NCI-H2196 (cell line): ENCODE results near the gene UCP1.
"Not testable (repeated sequence)": the region's sequence is repeated elsewhere in the genome, so short reads cannot be mapped to it uniquely, and the experiment has no call there.

Experiments
- DNase-seq: peaks from one replicate; lab custom pipeline; 2025; ENCODE audit not compliant: unreplicated experiment; lab: John Stamatoyannopoulos, UW

The UCP1 gene

DNA sequence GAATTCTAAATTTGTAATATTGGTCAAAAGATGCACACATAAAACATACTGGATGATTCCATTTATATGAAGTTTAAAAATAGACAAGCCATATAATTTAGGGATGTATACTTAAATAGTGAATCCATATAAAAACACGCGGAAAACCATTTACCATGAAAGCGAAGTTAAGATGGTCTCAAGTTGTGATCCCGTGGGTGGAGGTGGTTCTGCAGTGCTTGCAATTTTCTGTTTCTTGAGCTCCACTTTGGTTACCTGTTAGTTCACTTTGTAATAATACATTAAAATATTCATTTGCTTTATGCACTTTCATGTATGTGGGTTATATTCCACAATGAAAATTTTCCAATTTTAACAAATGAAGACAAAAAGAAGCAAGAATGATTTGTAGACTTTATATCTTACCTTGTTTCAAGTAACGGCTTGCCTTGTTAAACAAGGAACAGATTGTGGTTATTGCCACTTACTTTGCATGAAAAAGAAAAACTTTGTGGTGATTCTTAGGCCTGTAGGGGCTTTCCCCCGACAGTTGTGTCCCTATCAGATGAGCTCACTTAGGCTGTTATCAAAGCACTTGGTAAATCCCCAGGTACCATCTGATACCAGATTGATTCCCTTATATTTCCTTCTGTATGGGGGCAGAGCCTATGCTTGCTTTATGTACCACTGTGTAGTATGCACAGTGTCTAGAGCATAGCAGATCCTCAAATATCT is 12.2 kb downstream of the UCP1 start:
- DNase-seq, result no peak

DNA sequence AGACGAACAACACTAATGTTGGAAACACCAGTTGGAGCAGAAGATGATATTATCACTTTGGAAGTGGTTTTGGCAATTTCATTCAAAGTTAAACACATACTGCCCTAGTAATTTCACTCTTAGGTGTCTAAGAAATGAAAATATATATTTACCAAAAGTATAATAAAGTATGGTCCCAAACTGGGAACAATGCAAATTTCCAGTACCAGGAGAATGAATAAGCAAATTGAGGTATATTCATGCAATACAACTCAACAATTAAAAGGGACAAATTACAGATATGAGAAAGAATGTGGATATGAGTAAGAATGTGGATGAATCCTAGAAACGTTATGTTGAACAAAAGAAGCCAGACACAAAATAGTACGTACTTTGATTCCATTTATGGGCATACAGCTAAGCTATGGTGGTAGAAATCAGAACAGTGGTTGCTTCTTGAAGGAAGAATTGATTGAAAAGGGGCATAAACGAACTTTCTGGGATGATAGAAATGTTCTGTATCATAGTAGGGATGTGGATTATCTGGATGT is 34.7 kb downstream of the UCP1 start:
- no peak for DNase-seq

DNA sequence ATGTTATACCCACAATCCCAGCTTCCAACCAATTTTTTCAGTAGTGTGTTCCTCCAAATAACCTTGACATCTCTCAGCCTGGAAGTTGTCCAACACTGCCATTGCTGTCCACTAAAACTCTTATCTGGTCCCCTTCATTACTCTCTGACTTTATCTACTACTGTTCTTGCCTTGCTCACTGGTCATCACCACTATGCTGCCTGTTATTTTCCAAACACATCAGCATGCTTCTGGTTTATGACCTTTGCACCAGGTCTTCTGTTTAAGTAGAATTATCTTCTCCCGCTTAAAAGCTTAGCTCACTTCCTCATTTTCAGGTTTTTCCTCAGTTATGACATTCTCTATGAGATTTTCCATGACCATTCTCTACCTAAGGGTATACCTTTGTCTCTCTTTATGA is 39.3 kb downstream of the UCP1 start:
- no peak for DNase-seq

DNA sequence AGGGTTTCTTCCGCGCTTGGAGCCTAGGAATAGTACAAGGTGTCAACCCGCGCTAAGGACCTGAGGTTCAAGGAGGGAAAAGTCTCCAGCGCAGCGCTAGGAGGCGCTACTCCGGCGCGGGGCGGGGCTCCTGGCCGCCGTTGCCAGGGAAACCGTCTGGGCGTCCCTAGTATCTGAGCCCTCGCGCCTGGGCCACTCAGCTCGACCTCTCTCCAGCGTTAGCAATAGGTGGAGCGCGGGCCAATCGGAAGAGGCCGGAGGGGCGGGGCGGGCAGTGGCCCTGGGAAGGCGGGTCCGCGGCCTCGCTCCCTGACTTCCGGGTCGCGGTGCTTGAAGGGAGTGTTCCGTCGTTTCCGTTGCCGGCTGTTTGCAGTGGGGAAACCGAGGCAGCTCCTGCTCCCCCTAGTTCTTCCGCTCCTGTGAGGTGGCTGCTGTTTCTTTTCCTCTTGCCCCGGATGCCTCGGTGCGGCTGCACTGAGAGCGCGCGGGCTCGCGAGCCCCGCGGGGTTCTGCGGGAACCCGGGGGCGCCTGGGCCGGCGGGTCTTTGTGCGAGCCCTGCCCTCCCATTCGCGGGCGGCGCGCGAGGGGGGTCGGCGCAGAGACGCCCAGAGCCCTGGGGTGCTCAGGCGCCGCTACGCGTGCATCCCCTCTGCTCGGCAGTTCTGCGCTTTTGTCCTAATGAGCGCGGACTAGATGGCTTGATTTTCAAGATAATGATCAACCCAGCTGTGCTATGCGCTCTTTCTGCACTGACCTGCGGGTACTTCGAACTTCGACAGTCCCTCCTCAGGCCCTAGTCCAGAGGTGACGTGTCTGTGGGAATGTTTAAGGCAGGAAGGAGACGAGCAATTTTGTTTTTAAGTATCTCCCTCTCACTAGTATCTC is 44.7 kb downstream of the UCP1 start, which contains the start of gene ELMOD2:
TSS of gene ELMOD2 (plus strand) at position 312 of the 886 bp plus-strand sequence. CDS start 1,261 bp downstream, outside the sequence.
- DNase-seq, result peak; percentile 90

DNA sequence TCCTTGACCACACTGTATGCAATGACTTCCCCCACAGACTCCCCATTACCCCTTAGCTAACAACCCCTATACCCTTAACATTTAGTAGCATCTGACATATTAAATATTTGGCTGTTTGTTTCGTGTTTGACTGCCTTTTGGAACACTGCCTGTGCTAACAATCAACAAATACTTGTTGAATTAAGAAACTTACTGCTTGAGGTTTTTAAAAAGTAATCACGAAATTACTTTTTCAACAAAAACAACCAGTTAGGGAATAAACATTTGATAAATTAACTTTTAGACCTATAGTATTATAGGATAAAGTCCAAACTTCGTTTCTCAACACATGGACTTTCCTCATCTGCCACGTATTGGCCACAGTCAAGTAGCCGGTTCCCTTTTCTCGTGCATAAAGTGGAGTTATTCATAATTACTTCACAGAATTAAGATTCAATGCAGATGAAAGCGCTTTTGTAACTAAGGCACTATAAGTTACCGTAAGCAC is 45.3 kb downstream of the UCP1 start:
- DNase-seq, result no peak

DNA sequence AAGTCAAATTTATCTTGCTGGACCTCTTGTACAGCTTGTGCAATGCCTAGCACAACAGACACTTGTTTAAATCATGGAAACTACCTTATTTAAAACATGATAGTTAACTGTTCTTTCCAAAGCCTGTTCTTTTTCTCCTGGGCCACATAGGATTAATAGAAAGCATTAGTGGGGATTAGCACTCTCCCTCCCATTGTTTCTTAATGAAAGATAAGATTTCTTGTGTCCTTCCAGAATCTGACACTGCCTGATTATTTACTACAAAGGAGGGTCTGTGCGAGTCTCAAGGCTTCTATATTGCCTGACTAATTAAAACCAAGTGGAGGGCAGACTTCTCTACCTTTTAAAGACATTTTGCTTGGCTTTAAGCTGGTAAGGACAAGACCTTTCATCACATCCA is 53.3 kb downstream of the UCP1 start:
- no peak for DNase-seq

DNA sequence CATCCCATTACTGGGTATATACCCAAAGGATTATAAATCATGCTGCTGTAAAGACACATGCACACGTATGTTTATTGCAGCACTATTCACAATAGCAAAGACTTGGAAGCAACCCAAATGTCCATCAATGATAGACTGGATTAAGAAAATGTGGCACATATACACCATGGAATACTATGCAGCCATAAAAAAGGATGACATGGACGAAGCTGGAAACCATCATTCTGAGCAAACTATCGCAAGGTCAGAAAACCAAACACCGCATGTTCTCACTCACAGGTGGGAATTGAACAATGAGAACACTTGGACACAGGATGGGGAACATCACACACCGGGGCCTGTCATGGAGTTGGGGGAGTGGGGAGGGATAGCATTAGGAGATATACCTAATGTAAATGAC is 55.0 kb downstream of the UCP1 start:
- DNase-seq, result not testable (repeated sequence)
